Sigmoid colon (tissue), 7 donors: Measurements from ENCODE around the gene ACOT6. TPM values are rescaled to one million over a fixed set of nuclear protein-coding genes. Genes with fewer than 3 reads are reported as not detected.
"Not testable (repeated sequence)": the region's sequence is repeated elsewhere in the genome, so short reads cannot be mapped to it uniquely, and the experiment has no call there.

Experiments
- DNase-seq: peaks from one replicate; pipeline ENCODE4 v3.0.0-alpha.2; 2019
- H3K27ac ChIP-seq, 4 donors: fragments of 200-600 bp; sonication (generic); one replicate each; pipeline ENCODE4 v1.5.1; 2016 to 2019; ENCODE audit warnings: mild to moderate bottlenecking in 1 of 4
- H3K27me3 ChIP-seq, 3 donors: fragments of 200-600 bp; sonication (generic); one replicate each; pipeline ENCODE4 v1.5.1; 2019; ENCODE audit warnings: mild to moderate bottlenecking in 1 of 3
- H3K36me3 ChIP-seq, 4 donors: fragments of 200-600 bp; sonication (generic); one replicate each; pipeline ENCODE4 v1.5.1; 2016 to 2019
- H3K4me1 ChIP-seq, 4 donors: fragments of 200-600 bp; sonication (generic); one replicate each; pipeline ENCODE4 v1.5.1; 2017 to 2019
- H3K4me3 ChIP-seq, 4 donors: fragments of 200-600 bp; sonication (generic); one replicate each; pipeline ENCODE4 v1.5.1; 2017 to 2019; ENCODE audit warnings: mild to moderate bottlenecking in 2 of 4, moderate library complexity in 1 of 4
- H3K9me3 ChIP-seq, 4 donors: fragments of 200-600 bp in 3 of 4; sonication (generic) in 3 of 4; one replicate each; pipeline versions ENCODE4 v1.5.1 to v1.6.1; 2013 to 2019
- CTCF ChIP-seq, 4 experiments: fragments of 450-650 bp in 3 of 4; fragments of 200-600 bp in 1 of 4; IDR thresholded peaks; one replicate each; pipeline ENCODE4 v1.5.1; 2016 to 2019; ENCODE audit warnings: antibody characterized with exemption in 4 of 4, mild to moderate bottlenecking in 3 of 4, moderate library complexity in 2 of 4
- EP300 ChIP-seq, 4 donors: sonication (generic); formaldehyde crosslinking; IDR thresholded peaks; one replicate each; pipeline ENCODE4 v1.6.1; 2017; ENCODE audit warnings: antibody characterized with exemption in 4 of 4
- POLR2A ChIP-seq, 2 donors: fragments of 450-650 bp; IDR thresholded peaks; one replicate each; pipeline ENCODE4 v1.6.1; 2016; ENCODE audit warnings: antibody characterized with exemption in 2 of 2, mild to moderate bottlenecking in 2 of 2, moderate library complexity in 2 of 2
- POLR2AphosphoS5 ChIP-seq, 4 donors: sonication (generic); formaldehyde crosslinking; IDR thresholded peaks; one replicate each; pipeline ENCODE4 v1.6.1; 2017; ENCODE audit warnings: antibody characterized with exemption in 4 of 4
- WGBS, 2 donors: extraction: QIAGEN DNeasy Blood & Tissue Kit; methylation state at CpG; one replicate each; pipeline ENCODE4 v1.1.7; 2013; 5-methylcytosine and 5-hydroxymethylcytosine counted together
- intact Hi-C: fragments of 100-400 bp; cut with DNase I; formaldehyde crosslinking; loops from one replicate; pipeline ENCODE4 v1.15.1; 2023
- polyA plus RNA-seq, 3 donors: library from polyadenylated mRNA; stranded (reverse); fragments of 200-250 nt; gene quantifications; one replicate each; pipeline ENCODE4 v1.2.3, GENCODE V29; 2013
- total RNA-seq, 4 donors: library from RNA; depleted of rRNA; stranded (reverse); fragments of >200 nt; gene quantifications; one replicate each; pipeline ENCODE4 v1.1.0, GENCODE V29; 2016
- donor health status: healthy with polysubstance abuse.
- donor health status: Bipolar disorder and iron deficiency.
- donor health status: healthy.

The ACOT6 gene
- total and polyA plus RNA-seq, 7 donors: not detected

GRCh38 chr14:73588695-73589094 is 23.6 kb upstream of the ACOT6 start:
- intact Hi-C loops: no loop called here
- 80 to 88% methylated on average over 1 of the region's 1 CpG for WGBS, 2 donors

GRCh38 chr14:73589116-73589515 is 23.2 kb upstream of the ACOT6 start:
- WGBS, 2 donors: 89 to 90% methylated on average over 4 of the region's 4 CpGs
- no peaks in the 10 kb centered on the region for H3K27me3 ChIP-seq
- H3K4me1 ChIP-seq: peaks cover 0 to 11% (median 10%) of the 10 kb centered on the region in 4 donors

More at GRCh38 chr14:73588695-73589094, 23.6 kb upstream of the ACOT6 start:
- Histone ChIP-seq H3K9me3 (no peaks in the 10 kb centered on the region), H3K36me3 (no peaks in the 10 kb centered on the region), H3K4me1 (peaks cover 0 to 11% (median 10%) of the 10 kb centered on the region in 4 donors), H3K27ac (no peak overlapping the region), H3K27me3 (no peaks in the 10 kb centered on the region), H3K4me3 (no peak overlapping the region)
- DNase-seq: no peak
- TF ChIP-seq POLR2AphosphoS5 (IDR thresholded peaks at IDR 0.05) (no peak), EP300 (IDR thresholded peaks at IDR 0.05) (no peak), POLR2A (IDR thresholded peaks at IDR 0.05) (no peak), CTCF (IDR thresholded peaks at IDR 0.05) (no peak)

GRCh38 chr14:73590673-73591004 is 21.7 kb upstream of the ACOT6 start:
- H3K27me3 ChIP-seq, intact Hi-C loops, H3K9me3 ChIP-seq, H3K36me3 ChIP-seq, DNase-seq, H3K27ac ChIP-seq, H3K4me3 ChIP-seq: not testable (repeated sequence)
- H3K4me1 ChIP-seq: peaks cover 0 to 11% (median 10%) of the 10 kb centered on the region in 4 donors
- WGBS, 2 donors: 96 to 97% methylated on average over 32 of the region's 32 CpGs

More at GRCh38 chr14:73589116-73589515, 23.2 kb upstream of the ACOT6 start:
- intact Hi-C loops: no loop called here
- no peak for TF ChIP-seq CTCF (IDR thresholded peaks at IDR 0.05)
- no peak for TF ChIP-seq POLR2AphosphoS5 (IDR thresholded peaks at IDR 0.05)
- no peak for TF ChIP-seq EP300 (IDR thresholded peaks at IDR 0.05)
- Histone ChIP-seq H3K9me3 (no peaks in the 10 kb centered on the region), H3K27ac (no peak overlapping the region), H3K36me3 (no peaks in the 10 kb centered on the region), H3K4me3 (no peak overlapping the region)
- no peak for DNase-seq

- H3K4me1 ChIP-seq: peaks cover 0 to 11% (median 10%) of the 10 kb centered on the region in 4 donors
- intact Hi-C loops: no loop called here
- no peak for TF ChIP-seq CTCF (IDR thresholded peaks at IDR 0.05)
- TF ChIP-seq EP300 (IDR thresholded peaks at IDR 0.05): no peak
- no peak for TF ChIP-seq POLR2A (IDR thresholded peaks at IDR 0.05)
- TF ChIP-seq POLR2AphosphoS5 (IDR thresholded peaks at IDR 0.05): no peak
- WGBS, 2 donors: 1 to 2% methylated on average over 89 of the region's 89 CpGs
- peak within 1 kb of the TSS in 1 of 4 donors; percentile 11 for H3K27ac ChIP-seq
- no peaks in the 10 kb centered on the region for H3K9me3 ChIP-seq
- H3K36me3 ChIP-seq: no peaks in the 10 kb centered on the region
- no peaks in the 10 kb centered on the region for H3K27me3 ChIP-seq
- H3K4me3 ChIP-seq: peak within 1 kb of the TSS; percentile 38 to 59 (median 58)
- DNase-seq: peak; percentile 58
Measured at GRCh38 chr14:73591690-73592449, 20.4 kb upstream of the ACOT6 start, which contains the start of gene ACOT4. ACOT4 (plus strand) TSS chr14:73591873; CDS start chr14:73591960, 87 bp downstream.

GRCh38 chr14:73594491-73594890 is 17.8 kb upstream of the ACOT6 start:
- no peaks in the 10 kb centered on the region for H3K36me3 ChIP-seq
- peaks cover 0 to 11% (median 10%) of the 10 kb centered on the region in 4 donors for H3K4me1 ChIP-seq
- no peaks in the 10 kb centered on the region for H3K27me3 ChIP-seq
- no peak for DNase-seq
- no peak overlapping the region for H3K4me3 ChIP-seq
- WGBS, 2 donors: 93 to 97% methylated on average over 9 of the region's 9 CpGs
- H3K27ac ChIP-seq: no peak overlapping the region
- no peaks in the 10 kb centered on the region for H3K9me3 ChIP-seq
- no peak for TF ChIP-seq POLR2AphosphoS5 (IDR thresholded peaks at IDR 0.05)
- TF ChIP-seq CTCF (IDR thresholded peaks at IDR 0.05): no peak
- no peak for TF ChIP-seq EP300 (IDR thresholded peaks at IDR 0.05)
- no peak for TF ChIP-seq POLR2A (IDR thresholded peaks at IDR 0.05)
- intact Hi-C loops: no loop called here
